Fibroblast of mammary gland (primary cell): ENCODE measurements around the gene FAT1.

Source experiments
- DNase-seq: peaks from one replicate; pipeline ENCODE4 v3.0.0-alpha.2; 2010; ENCODE audit warnings: low read depth
- H3K4me3 ChIP-seq: 2 replicates; pipeline ENCODE4 v1.5.1; 2011; ENCODE audit warnings: low read depth, mild to moderate bottlenecking, low read length, moderate library complexity; ENCODE audit not compliant: control insufficient read depth
- CTCF ChIP-seq: conservative IDR thresholded peaks from 2 replicates; pipeline ENCODE4 v1.5.1; 2011; ENCODE audit warnings: low read depth, low read length, inconsistent platforms; ENCODE audit not compliant: control insufficient read depth, insufficient read depth

FAT1 gene

GRCh38 chr4:186714006-186714675 is 9.5 kb downstream of the FAT1 start:
- DNase-seq: peak; percentile 26
- TF ChIP-seq CTCF: no peak
- H3K4me3 ChIP-seq: no peak overlapping the region

GRCh38 chr4:186712690-186713089 is 11.0 kb downstream of the FAT1 start:
- no peak for DNase-seq
- TF ChIP-seq CTCF: no peak
- H3K4me3 ChIP-seq: no peak overlapping the region

- DNase-seq: no peak
- no peak overlapping the region for H3K4me3 ChIP-seq
- no peak for TF ChIP-seq CTCF
Observed at GRCh38 chr4:186710521-186711119, 13.0 kb downstream of the FAT1 start.

- DNase-seq: no peak
- no peak for TF ChIP-seq CTCF
- H3K4me3 ChIP-seq: no peak overlapping the region
Observed at GRCh38 chr4:186709517-186709916, 14.1 kb downstream of the FAT1 start.

- TF ChIP-seq CTCF: no peak
- H3K4me3 ChIP-seq: no peak overlapping the region
Observed at GRCh38 chr4:186708554-186708953, 15.1 kb downstream of the FAT1 start.

GRCh38 chr4:186707996-186708395 is 15.7 kb downstream of the FAT1 start:
- no peak for TF ChIP-seq CTCF

More at GRCh38 chr4:186708554-186708953, 15.1 kb downstream of the FAT1 start:
- no peak for DNase-seq

More at GRCh38 chr4:186707996-186708395, 15.7 kb downstream of the FAT1 start:
- no peak overlapping the region for H3K4me3 ChIP-seq
- no peak for DNase-seq
